HepG2 (cell line): ENCODE results near the gene GRM2. TPM values are rescaled to one million over a fixed set of nuclear protein-coding genes. Genes with fewer than 3 reads are reported as not detected.

Source experiments
- ATF4 ChIP-seq, 2 experiments: fragments of 450-650 bp in 1 of 2; sonication (generic) in 1 of 2; formaldehyde crosslinking; IDR thresholded peaks; 2 replicates each; pipeline versions ENCODE4 v1.5.0 to v1.8.0; 2020 to 2022; ENCODE audit warnings: mild to moderate bottlenecking in 1 of 2, missing genetic modification reagents in 1 of 2
- CBX2 ChIP-seq, 2 experiments: fragments of 200-600 bp in 1 of 2; sonication (generic); formaldehyde crosslinking in 1 of 2; IDR thresholded peaks; 2 replicates each; pipeline versions ENCODE4 v1.7.0 to v1.8.1; 2018 to 2022; ENCODE audit warnings: low read depth in 2 of 2, low read length in 1 of 2, mild to moderate bottlenecking in 1 of 2, missing genetic modification reagents in 1 of 2
- ELF1 ChIP-seq: sonication (generic); formaldehyde crosslinking; IDR thresholded peaks from 2 replicates; pipeline ENCODE4 v1.4.0; 2020; ENCODE audit warnings: missing genetic modification reagents
- FOXA1 ChIP-seq, 2 experiments: fragments of 450-650 bp in 1 of 2; sonication (generic) in 1 of 2; formaldehyde crosslinking in 1 of 2; IDR thresholded peaks; 2 replicates each; pipeline versions ENCODE4 v1.4.0 to v1.6.1; 2016 to 2020; ENCODE audit warnings: missing genetic modification reagents in 1 of 2
- GATA4 ChIP-seq: sonication (generic); IDR thresholded peaks from 2 replicates; pipeline ENCODE4 v1.6.1; 2016; ENCODE audit warnings: antibody characterized with exemption, low read depth, borderline replicate concordance
- HCFC1 ChIP-seq: fragments of 150-350 bp; IDR thresholded peaks from 2 replicates; pipeline ENCODE4 v1.6.1; 2014; ENCODE audit warnings: low read depth, low read length
- HHEX ChIP-seq: IDR thresholded peaks from 2 replicates; pipeline ENCODE4 v1.6.1; 2016; ENCODE audit warnings: control low read depth
- HMG20A ChIP-seq: IDR thresholded peaks from 2 replicates; pipeline ENCODE4 v1.6.1; 2016; ENCODE audit warnings: borderline replicate concordance
- HNRNPL ChIP-seq: fragments of 200-400 bp; formaldehyde crosslinking; IDR thresholded peaks from 2 replicates; pipeline ENCODE4 v1.6.1; 2017; ENCODE audit warnings: mild to moderate bottlenecking, low read depth, low read length
- KDM1A ChIP-seq: IDR thresholded peaks from 2 replicates; pipeline ENCODE4 v1.6.1; 2016; ENCODE audit warnings: missing compliant biosample characterization
- RAD21 ChIP-seq: fragments of 450-650 bp; formaldehyde crosslinking; IDR thresholded peaks from 2 replicates; pipeline ENCODE4 v1.5.0; 2020; ENCODE audit warnings: mild to moderate bottlenecking
- SNAI1 ChIP-seq: sonication (generic); formaldehyde crosslinking; IDR thresholded peaks from 2 replicates; pipeline ENCODE4 v1.5.0; 2020; ENCODE audit warnings: mild to moderate bottlenecking, missing genetic modification reagents, borderline replicate concordance
- TAF1 ChIP-seq: sonication (generic); formaldehyde crosslinking; IDR thresholded peaks from 2 replicates; pipeline ENCODE4 v1.4.0; 2020; ENCODE audit warnings: missing genetic modification reagents
- YEATS2 ChIP-seq: sonication (generic); formaldehyde crosslinking; IDR thresholded peaks from 2 replicates; pipeline ENCODE4 v1.4.0; 2020; ENCODE audit warnings: missing genetic modification reagents, borderline replicate concordance
- ZNF33B ChIP-seq: sonication (generic); formaldehyde crosslinking; IDR thresholded peaks from 2 replicates; pipeline ENCODE4 v1.5.1; 2020; ENCODE audit warnings: mild to moderate bottlenecking, missing genetic modification reagents
- ZNF564 ChIP-seq: sonication (generic); formaldehyde crosslinking; IDR thresholded peaks from 2 replicates; pipeline ENCODE4 v1.8.1; 2023; ENCODE audit warnings: mild to moderate bottlenecking, missing genetic modification reagents
- ZNF660 ChIP-seq: sonication (generic); formaldehyde crosslinking; IDR thresholded peaks from 2 replicates; pipeline ENCODE4 v1.5.1; 2020; ENCODE audit warnings: mild to moderate bottlenecking, low read depth, missing genetic modification reagents, borderline replicate concordance
- ZNF724P ChIP-seq: sonication (generic); formaldehyde crosslinking; IDR thresholded peaks from 2 replicates; pipeline ENCODE4 v1.8.0; 2022; ENCODE audit warnings: missing genetic modification reagents, borderline replicate concordance
- polyA plus RNA-seq, 8 experiments: library from polyadenylated mRNA; depleted of rRNA in 3 of 8; stranded (reverse) in 7 of 8; unstranded in 1 of 8; fragments of >200 nt; fragmentation: Illumina TruSeq in 4 of 8; extraction: Trizol in 4 of 8; gene quantifications; 2 replicates each; pipeline versions ENCODE4 v1.2.1 to v1.2.3, GENCODE V29; 2011 to 2016; ENCODE audit warnings: low read depth in 4 of 8, missing spikeins in 1 of 8, mixed read lengths in 1 of 8; ENCODE audit not compliant: insufficient read depth in 1 of 8
- total RNA-seq, 5 experiments: library from RNA; depleted of rRNA; stranded (reverse); fragments of >200 nt; fragmentation: Illumina TruSeq; extraction: Trizol; gene quantifications; 2 replicates each; pipeline ENCODE4 v1.2.3, GENCODE V29; 2016; ENCODE audit warnings: low read depth in 1 of 5
- TF ChIP-seq, protein P1 (sequence below): sonication (generic); formaldehyde crosslinking; IDR thresholded peaks from 2 replicates; pipeline ENCODE4 v1.4.0; 2020; ENCODE audit warnings: missing genetic modification reagents
- TF ChIP-seq, protein P2 (sequence below): sonication (generic); formaldehyde crosslinking; IDR thresholded peaks from 2 replicates; pipeline ENCODE4 v1.4.0; 2020; ENCODE audit warnings: missing genetic modification reagents, borderline replicate concordance
- TF ChIP-seq, protein P3 (sequence below): sonication (generic); formaldehyde crosslinking; IDR thresholded peaks from 2 replicates; pipeline ENCODE4 v1.5.0; 2020; ENCODE audit warnings: mild to moderate bottlenecking, missing genetic modification reagents
- TF ChIP-seq, protein P4 (sequence below): IDR thresholded peaks from 2 replicates; pipeline ENCODE4 v1.6.1; 2018; ENCODE audit warnings: missing genetic modification reagents

Gene GRM2
- total and polyA plus RNA-seq, 2 of the 13 experiments (the other 11 are each of a cell fraction or from before 2014, with no cell fraction given), result 0.04 to 0.07 TPM

DNA sequence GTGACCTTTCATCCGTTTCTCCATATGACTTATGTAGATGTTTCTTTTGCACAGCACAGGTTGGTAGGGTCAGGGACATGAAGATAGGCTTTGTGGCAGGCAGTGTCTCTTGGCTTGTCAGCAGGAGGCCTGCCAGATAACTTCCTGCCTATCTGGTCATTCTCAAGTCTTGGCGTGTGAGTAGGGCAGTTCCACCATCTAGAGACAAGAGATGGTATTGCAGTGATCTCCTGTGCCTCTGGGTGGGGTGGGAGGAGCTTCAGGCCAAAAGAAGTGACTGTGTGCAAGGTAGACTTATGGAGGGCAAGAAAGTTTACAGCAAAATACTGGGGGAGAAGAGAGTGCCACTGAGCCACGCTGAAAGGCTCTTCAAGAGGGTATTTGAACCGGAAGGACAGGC lies 24.8 kb upstream of the GRM2 start (continued):
- TF ChIP-seq, protein P1, sequence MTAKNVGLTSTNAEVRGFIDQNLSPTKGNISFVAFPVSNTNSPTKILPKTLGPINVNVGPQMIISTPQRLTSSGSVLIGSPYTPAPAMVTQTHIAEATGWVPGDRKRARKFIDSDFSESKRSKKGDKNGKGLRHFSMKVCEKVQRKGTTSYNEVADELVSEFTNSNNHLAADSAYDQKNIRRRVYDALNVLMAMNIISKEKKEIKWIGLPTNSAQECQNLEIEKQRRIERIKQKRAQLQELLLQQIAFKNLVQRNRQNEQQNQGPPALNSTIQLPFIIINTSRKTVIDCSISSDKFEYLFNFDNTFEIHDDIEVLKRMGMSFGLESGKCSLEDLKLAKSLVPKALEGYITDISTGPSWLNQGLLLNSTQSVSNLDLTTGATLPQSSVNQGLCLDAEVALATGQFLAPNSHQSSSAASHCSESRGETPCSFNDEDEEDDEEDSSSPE (CRISPR knock-in tag), result no peak
- TF ChIP-seq ATF4 (CRISPR knock-in tag; IDR thresholded peaks at IDR 0.05) (no peak), ZNF33B (CRISPR knock-in tag) (no peak), HNRNPL (no peak), TAF1 (CRISPR knock-in tag) (no peak), HMG20A (CRISPR knock-in tag) (no peak), ZNF564 (CRISPR knock-in tag) (no peak), YEATS2 (peak; percentile 33; the same call in 1 of the 2 replicates), ELF1 (CRISPR knock-in tag) (peak; percentile 27; the same call in 1 of the 2 replicates), KDM1A (CRISPR knock-in tag) (no peak), SNAI1 (no peak), FOXA1 (IDR thresholded peaks at IDR 0.05) (no peak), FOXA1 (CRISPR knock-in tag; IDR thresholded peaks at IDR 0.05) (no peak), GATA4 (no peak), HHEX (CRISPR knock-in tag) (no peak), CBX2 (IDR thresholded peaks at IDR 0.05; ENCODE audit: low read depth, low read length) (no peak), CBX2 (CRISPR knock-in tag; IDR thresholded peaks at IDR 0.05; ENCODE audit: low read depth) (no peak), HCFC1 (no peak), ZNF660 (CRISPR knock-in tag) (no peak), RAD21 (peak; percentile 73), ZNF724P (CRISPR knock-in tag) (0 out of 2 replicates have a peak, but pooled peaks have one; percentile 45)
- TF ChIP-seq, protein P2, sequence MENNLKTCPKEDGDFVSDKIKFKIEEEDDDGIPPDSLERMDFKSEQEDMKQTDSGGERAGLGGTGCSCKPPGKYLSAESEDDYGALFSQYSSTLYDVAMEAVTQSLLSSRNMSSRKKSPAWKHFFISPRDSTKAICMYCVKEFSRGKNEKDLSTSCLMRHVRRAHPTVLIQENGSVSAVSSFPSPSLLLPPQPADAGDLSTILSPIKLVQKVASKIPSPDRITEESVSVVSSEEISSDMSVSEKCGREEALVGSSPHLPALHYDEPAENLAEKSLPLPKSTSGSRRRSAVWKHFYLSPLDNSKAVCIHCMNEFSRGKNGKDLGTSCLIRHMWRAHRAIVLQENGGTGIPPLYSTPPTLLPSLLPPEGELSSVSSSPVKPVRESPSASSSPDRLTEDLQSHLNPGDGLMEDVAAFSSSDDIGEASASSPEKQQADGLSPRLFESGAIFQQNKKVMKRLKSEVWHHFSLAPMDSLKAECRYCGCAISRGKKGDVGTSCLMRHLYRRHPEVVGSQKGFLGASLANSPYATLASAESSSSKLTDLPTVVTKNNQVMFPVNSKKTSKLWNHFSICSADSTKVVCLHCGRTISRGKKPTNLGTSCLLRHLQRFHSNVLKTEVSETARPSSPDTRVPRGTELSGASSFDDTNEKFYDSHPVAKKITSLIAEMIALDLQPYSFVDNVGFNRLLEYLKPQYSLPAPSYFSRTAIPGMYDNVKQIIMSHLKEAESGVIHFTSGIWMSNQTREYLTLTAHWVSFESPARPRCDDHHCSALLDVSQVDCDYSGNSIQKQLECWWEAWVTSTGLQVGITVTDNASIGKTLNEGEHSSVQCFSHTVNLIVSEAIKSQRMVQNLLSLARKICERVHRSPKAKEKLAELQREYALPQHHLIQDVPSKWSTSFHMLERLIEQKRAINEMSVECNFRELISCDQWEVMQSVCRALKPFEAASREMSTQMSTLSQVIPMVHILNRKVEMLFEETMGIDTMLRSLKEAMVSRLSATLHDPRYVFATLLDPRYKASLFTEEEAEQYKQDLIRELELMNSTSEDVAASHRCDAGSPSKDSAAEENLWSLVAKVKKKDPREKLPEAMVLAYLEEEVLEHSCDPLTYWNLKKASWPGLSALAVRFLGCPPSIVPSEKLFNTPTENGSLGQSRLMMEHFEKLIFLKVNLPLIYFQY (CRISPR knock-in tag), result no peak
- TF ChIP-seq, protein P3, sequence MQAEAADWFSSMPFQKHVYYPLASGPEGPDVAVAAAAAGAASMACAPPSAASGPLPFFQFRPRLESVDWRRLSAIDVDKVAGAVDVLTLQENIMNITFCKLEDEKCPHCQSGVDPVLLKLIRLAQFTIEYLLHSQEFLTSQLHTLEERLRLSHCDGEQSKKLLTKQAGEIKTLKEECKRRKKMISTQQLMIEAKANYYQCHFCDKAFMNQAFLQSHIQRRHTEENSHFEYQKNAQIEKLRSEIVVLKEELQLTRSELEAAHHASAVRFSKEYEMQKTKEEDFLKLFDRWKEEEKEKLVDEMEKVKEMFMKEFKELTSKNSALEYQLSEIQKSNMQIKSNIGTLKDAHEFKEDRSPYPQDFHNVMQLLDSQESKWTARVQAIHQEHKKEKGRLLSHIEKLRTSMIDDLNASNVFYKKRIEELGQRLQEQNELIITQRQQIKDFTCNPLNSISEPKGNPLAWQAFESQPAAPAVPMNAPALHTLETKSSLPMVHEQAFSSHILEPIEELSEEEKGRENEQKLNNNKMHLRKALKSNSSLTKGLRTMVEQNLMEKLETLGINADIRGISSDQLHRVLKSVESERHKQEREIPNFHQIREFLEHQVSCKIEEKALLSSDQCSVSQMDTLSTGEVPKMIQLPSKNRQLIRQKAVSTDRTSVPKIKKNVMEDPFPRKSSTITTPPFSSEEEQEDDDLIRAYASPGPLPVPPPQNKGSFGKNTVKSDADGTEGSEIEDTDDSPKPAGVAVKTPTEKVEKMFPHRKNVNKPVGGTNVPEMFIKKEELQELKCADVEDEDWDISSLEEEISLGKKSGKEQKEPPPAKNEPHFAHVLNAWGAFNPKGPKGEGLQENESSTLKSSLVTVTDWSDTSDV, result no peak
- TF ChIP-seq, protein P4, sequence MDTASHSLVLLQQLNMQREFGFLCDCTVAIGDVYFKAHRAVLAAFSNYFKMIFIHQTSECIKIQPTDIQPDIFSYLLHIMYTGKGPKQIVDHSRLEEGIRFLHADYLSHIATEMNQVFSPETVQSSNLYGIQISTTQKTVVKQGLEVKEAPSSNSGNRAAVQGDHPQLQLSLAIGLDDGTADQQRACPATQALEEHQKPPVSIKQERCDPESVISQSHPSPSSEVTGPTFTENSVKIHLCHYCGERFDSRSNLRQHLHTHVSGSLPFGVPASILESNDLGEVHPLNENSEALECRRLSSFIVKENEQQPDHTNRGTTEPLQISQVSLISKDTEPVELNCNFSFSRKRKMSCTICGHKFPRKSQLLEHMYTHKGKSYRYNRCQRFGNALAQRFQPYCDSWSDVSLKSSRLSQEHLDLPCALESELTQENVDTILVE (CRISPR knock-in tag), result no peak
